ENCODE data around the gene LZTS2.

Gene LZTS2

GRCh38 chr10:100966887-100967286 lies 32.7 kb upstream of the LZTS2 start:
- TF ChIP-seq, protein P1, sequence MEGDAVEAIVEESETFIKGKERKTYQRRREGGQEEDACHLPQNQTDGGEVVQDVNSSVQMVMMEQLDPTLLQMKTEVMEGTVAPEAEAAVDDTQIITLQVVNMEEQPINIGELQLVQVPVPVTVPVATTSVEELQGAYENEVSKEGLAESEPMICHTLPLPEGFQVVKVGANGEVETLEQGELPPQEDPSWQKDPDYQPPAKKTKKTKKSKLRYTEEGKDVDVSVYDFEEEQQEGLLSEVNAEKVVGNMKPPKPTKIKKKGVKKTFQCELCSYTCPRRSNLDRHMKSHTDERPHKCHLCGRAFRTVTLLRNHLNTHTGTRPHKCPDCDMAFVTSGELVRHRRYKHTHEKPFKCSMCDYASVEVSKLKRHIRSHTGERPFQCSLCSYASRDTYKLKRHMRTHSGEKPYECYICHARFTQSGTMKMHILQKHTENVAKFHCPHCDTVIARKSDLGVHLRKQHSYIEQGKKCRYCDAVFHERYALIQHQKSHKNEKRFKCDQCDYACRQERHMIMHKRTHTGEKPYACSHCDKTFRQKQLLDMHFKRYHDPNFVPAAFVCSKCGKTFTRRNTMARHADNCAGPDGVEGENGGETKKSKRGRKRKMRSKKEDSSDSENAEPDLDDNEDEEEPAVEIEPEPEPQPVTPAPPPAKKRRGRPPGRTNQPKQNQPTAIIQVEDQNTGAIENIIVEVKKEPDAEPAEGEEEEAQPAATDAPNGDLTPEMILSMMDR (IDR thresholded peaks at IDR 0.05; ENCODE audit: poor library complexity, severe bottlenecking), result no peak
- Histone ChIP-seq H3K4me3 (ENCODE audit: severe bottlenecking) (no peak overlapping the region), H3K27me3 (ENCODE audit: insufficient read depth, poor library complexity, severe bottlenecking) (no peaks in the 10 kb centered on the region), H3K27ac (ENCODE audit: poor library complexity, severe bottlenecking) (no peak overlapping the region), H3K9me3 (ENCODE audit: severe bottlenecking) (no peaks in the 10 kb centered on the region), H3K4me1 (ENCODE audit: insufficient read depth, poor library complexity, severe bottlenecking) (peaks cover 3% of the 10 kb centered on the region), H3K36me3 (ENCODE audit: low read depth) (peaks cover 24% of the 10 kb centered on the region)
- ATAC-seq (ENCODE audit: low read depth) (no peak), DNase-seq (ENCODE audit: low spot score) (no peak)

DNA sequence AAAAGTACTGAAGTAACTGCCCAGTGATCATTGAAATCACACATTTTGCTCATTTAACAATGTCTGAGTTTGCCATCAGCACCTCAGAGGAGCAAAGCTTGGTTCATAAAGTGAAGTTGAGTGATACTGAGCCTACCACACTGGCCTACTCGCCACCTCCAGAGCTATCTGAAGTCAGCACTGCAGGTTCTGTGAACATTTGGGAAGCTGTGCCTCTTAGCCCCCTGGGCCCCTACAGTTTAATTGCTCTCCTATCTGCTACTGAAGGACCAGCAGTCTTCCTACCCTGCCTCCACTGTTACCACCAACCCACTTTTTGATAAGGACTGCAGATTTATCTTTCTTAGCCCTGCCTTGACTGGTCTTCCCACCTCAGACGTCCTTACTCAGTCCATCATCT lies 32.3 kb upstream of the LZTS2 start:
- DNase-seq (ENCODE audit: low spot score) (no peak), ATAC-seq (ENCODE audit: low read depth) (no peak)
- no peaks in the 10 kb centered on the region for H3K9me3 ChIP-seq (ENCODE audit: severe bottlenecking)
- H3K27ac ChIP-seq (ENCODE audit: poor library complexity, severe bottlenecking), result no peak overlapping the region
- H3K27me3 ChIP-seq (ENCODE audit: insufficient read depth, poor library complexity, severe bottlenecking), result no peaks in the 10 kb centered on the region
- peaks cover 20% of the 10 kb centered on the region for H3K36me3 ChIP-seq (ENCODE audit: low read depth)
- H3K4me3 ChIP-seq (ENCODE audit: severe bottlenecking), result no peak overlapping the region
- TF ChIP-seq, protein P1 (IDR thresholded peaks at IDR 0.05; ENCODE audit: poor library complexity, severe bottlenecking), result no peak
- peaks cover 3% of the 10 kb centered on the region for H3K4me1 ChIP-seq (ENCODE audit: insufficient read depth, poor library complexity, severe bottlenecking)

GRCh38 chr10:100968062-100968736 lies 31.4 kb upstream of the LZTS2 start:
- Histone ChIP-seq H3K4me3 (ENCODE audit: severe bottlenecking) (no peak overlapping the region), H3K27ac (ENCODE audit: poor library complexity, severe bottlenecking) (no peak overlapping the region), H3K9me3 (ENCODE audit: severe bottlenecking) (no peaks in the 10 kb centered on the region), H3K4me1 (ENCODE audit: insufficient read depth, poor library complexity, severe bottlenecking) (peaks cover 3% of the 10 kb centered on the region), H3K27me3 (ENCODE audit: insufficient read depth, poor library complexity, severe bottlenecking) (no peaks in the 10 kb centered on the region), H3K36me3 (ENCODE audit: low read depth) (peaks cover 11% of the 10 kb centered on the region; the same call in 1 of the 2 replicates)
- ATAC-seq (ENCODE audit: low read depth) (no peak), DNase-seq (ENCODE audit: low spot score) (no peak)
- TF ChIP-seq, protein P1 (IDR thresholded peaks at IDR 0.05; ENCODE audit: poor library complexity, severe bottlenecking), result no peak

DNA sequence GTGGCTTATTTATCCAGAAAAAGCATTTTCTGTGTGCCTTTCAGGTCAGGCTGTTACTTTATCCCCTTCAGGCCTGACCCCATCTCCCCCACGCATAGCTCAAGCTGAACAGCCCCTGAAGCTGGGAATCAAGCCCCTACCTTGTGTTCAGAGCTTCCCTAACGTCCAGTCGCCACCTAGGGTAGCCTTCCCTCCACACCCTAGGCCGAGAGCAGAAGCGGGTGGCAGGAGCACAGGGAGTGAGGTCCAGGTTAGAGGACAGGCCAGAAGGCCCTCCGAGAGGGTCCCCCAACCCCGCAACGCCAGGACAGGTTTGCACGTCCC lies 30.8 kb upstream of the LZTS2 start:
- DNase-seq (ENCODE audit: low spot score), result no peak
- ATAC-seq (ENCODE audit: low read depth), result peak; percentile 5; the same call in 2 of the 3 replicates
- Histone ChIP-seq H3K27me3 (ENCODE audit: insufficient read depth, poor library complexity, severe bottlenecking) (no peaks in the 10 kb centered on the region), H3K4me3 (ENCODE audit: severe bottlenecking) (peak overlapping the region; percentile 43), H3K4me1 (ENCODE audit: insufficient read depth, poor library complexity, severe bottlenecking) (peaks cover 3% of the 10 kb centered on the region), H3K36me3 (ENCODE audit: low read depth) (peaks cover 5% of the 10 kb centered on the region; the same call in 1 of the 2 replicates), H3K9me3 (ENCODE audit: severe bottlenecking) (no peaks in the 10 kb centered on the region), H3K27ac (ENCODE audit: poor library complexity, severe bottlenecking) (no peak overlapping the region)
- TF ChIP-seq, protein P1 (IDR thresholded peaks at IDR 0.05; ENCODE audit: poor library complexity, severe bottlenecking), result no peak

Data from RWPE2 (cell line).